ENCODE results near the gene CDC5L. TPM values are rescaled to one million over a fixed set of nuclear protein-coding genes. Genes with fewer than 3 reads are reported as not detected.

CDC5L gene
- polyA plus RNA-seq, 1 donor (not counting 4 experiments of a cell fraction or from before 2014, with no cell fraction given), result 16.6 TPM

GRCh38 chr6:44404715-44405099, 17.2 kb downstream of the CDC5L start:
- dilution Hi-C loops (cut with MboI; ENCODE audit: extremely low pct_ligation_motif_present, low sequenced_read_pairs), result no loop called here
- Histone ChIP-seq H2AFZ (ENCODE audit: control insufficient read depth, low read length) (no peak overlapping the region), H3K9ac (ENCODE audit: control insufficient read depth, extremely low read depth, insufficient read depth, low read length) (no peak overlapping the region), H3K4me1 (ENCODE audit: control insufficient read depth, extremely low read depth, insufficient read depth, low read length) (no peaks in the 10 kb centered on the region), H4K20me1 (ENCODE audit: control insufficient read depth, extremely low read depth, insufficient read depth, low read length) (no peaks in the 10 kb centered on the region), H3K79me2 (ENCODE audit: control insufficient read depth, insufficient read depth, low read length) (peaks cover 12% of the 10 kb centered on the region), H3K9me1 (ENCODE audit: control insufficient read depth, extremely low read depth, insufficient read depth, low read length) (no peaks in the 10 kb centered on the region), H3K27ac (ENCODE audit: control insufficient read depth, insufficient read depth, low read length) (no peak overlapping the region), H3K27me3 (ENCODE audit: control insufficient read depth, extremely low read depth, insufficient read depth, low read length) (no peaks in the 10 kb centered on the region), H3K9me3 (ENCODE audit: control insufficient read depth, low read depth, low read length) (no peaks in the 10 kb centered on the region), H3K4me3 (ENCODE audit: control insufficient read depth in 2 of 3, extremely low read depth in 1 of 3, insufficient read depth in 2 of 3, low read depth in 1 of 3, low read length in 3 of 3) (no peak overlapping the region), H3K4me2 (ENCODE audit: control insufficient read depth, extremely low read depth, insufficient read depth, low read depth, low read length) (no peak overlapping the region), H3K36me3 (ENCODE audit: control insufficient read depth in 2 of 2, extremely low read depth in 1 of 2, insufficient read depth in 2 of 2, low read length in 2 of 2) (peaks cover 18 to 21% of the 10 kb centered on the region in 2 experiments)
- FAIRE-seq (no peak), DNase-seq (ENCODE audit: low read depth, low spot score) (no peak)
- TF ChIP-seq EZH2 (IDR thresholded peaks at IDR 0.05; ENCODE audit: low read length), result no peak
- no peak for TF ChIP-seq CTCF (optimal IDR thresholded peaks at IDR 0.05 in 1 of 3, IDR thresholded peaks at IDR 0.05 in 1 of 3, conservative IDR thresholded peaks at IDR 0.05 in 1 of 3; ENCODE audit: extremely low read depth in 1 of 3, insufficient read depth in 2 of 3, low read length in 3 of 3)

- FAIRE-seq, result no peak
- no peak overlapping the region for H3K9ac ChIP-seq (ENCODE audit: control insufficient read depth, extremely low read depth, insufficient read depth, low read length)
- peaks cover 13 to 17% of the 10 kb centered on the region in 2 experiments for H3K36me3 ChIP-seq (ENCODE audit: control insufficient read depth in 2 of 2, extremely low read depth in 1 of 2, insufficient read depth in 2 of 2, low read length in 2 of 2)
- no peaks in the 10 kb centered on the region for H3K9me3 ChIP-seq (ENCODE audit: control insufficient read depth, low read depth, low read length)
- no peaks in the 10 kb centered on the region for H3K9me1 ChIP-seq (ENCODE audit: control insufficient read depth, extremely low read depth, insufficient read depth, low read length)
- H3K4me2 ChIP-seq (ENCODE audit: control insufficient read depth, extremely low read depth, insufficient read depth, low read depth, low read length), result no peak overlapping the region
- H3K4me3 ChIP-seq (ENCODE audit: control insufficient read depth in 2 of 3, extremely low read depth in 1 of 3, insufficient read depth in 2 of 3, low read depth in 1 of 3, low read length in 3 of 3), result no peak overlapping the region
- dilution Hi-C loops (cut with MboI; ENCODE audit: extremely low pct_ligation_motif_present, low sequenced_read_pairs), result no loop called here
- DNase-seq (ENCODE audit: low read depth, low spot score), result no peak
- peaks cover 9% of the 10 kb centered on the region for H3K79me2 ChIP-seq (ENCODE audit: control insufficient read depth, insufficient read depth, low read length)
- H2AFZ ChIP-seq (ENCODE audit: control insufficient read depth, low read length), result no peak overlapping the region
- TF ChIP-seq EZH2 (IDR thresholded peaks at IDR 0.05; ENCODE audit: low read length), result no peak
- TF ChIP-seq CTCF (optimal IDR thresholded peaks at IDR 0.05 in 1 of 3, IDR thresholded peaks at IDR 0.05 in 1 of 3, conservative IDR thresholded peaks at IDR 0.05 in 1 of 3; ENCODE audit: extremely low read depth in 1 of 3, insufficient read depth in 2 of 3, low read length in 3 of 3), result no peak
- no peaks in the 10 kb centered on the region for H3K4me1 ChIP-seq (ENCODE audit: control insufficient read depth, extremely low read depth, insufficient read depth, low read length)
- peaks cover 2% of the 10 kb centered on the region for H4K20me1 ChIP-seq (ENCODE audit: control insufficient read depth, extremely low read depth, insufficient read depth, low read length)
- H3K27me3 ChIP-seq (ENCODE audit: control insufficient read depth, extremely low read depth, insufficient read depth, low read length), result no peaks in the 10 kb centered on the region
- no peak overlapping the region for H3K27ac ChIP-seq (ENCODE audit: control insufficient read depth, insufficient read depth, low read length)
These were observed 20.6 kb downstream of the CDC5L start for GRCh38 chr6:44407951-44408670.
